ENCODE data around the gene AGXT.

The AGXT gene

DNA sequence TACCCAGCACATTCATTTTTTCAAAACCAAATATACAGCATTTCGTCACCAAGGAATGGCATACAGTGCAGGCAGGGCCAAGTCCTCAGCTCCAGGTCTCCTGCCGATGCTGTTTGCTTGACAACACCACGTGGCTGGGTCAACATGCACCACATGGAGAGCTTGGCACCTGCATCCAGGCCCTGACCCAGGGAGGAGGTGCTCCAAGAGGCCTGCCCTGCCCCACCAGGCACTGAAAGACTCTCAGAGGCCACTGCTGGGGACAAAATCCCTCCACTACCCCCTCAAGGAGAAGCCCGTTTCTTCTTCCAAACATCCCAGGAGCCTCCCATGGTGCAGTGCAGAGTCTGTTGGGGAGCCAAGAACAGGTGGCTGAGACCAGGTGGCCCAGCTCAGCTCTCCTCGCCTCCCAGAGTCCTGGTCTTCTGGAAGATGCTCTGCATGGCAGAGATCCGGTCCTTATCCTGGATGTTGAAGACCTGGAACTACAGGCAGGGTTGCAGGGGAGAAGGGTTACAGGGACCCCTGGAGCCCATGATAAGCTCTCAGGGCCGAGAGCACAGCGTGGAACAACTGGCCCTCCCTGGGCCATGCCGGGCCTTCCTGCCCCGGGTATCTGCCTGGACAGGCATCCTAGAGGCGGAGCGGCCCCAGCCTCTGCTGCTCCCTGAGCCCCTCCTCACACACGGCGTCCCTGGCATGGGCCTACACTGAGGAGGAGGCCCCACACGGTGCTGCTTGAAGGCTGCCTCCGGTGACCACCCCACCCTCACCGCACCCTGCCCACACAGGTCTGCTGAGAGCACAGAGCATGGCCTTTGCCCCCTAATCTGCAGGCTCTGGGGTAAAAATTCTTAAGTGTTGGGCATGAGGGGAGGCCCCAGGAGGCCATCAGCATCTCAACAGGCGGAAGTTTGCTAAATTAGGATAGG lies 18.3 kb downstream of the AGXT start:
- no peak for DNase-seq (ENCODE audit: low spot score)

- no peak for DNase-seq (ENCODE audit: low spot score)
Observed at GRCh38 chr2:240887631-240888030, 19.0 kb downstream of the AGXT start.

- DNase-seq (ENCODE audit: low spot score) = no peak
Observed at GRCh38 chr2:240888130-240888889, 19.7 kb downstream of the AGXT start.

- no peak for DNase-seq (ENCODE audit: low spot score)
Observed at GRCh38 chr2:240888890-240889573, 20.4 kb downstream of the AGXT start.

DNA sequence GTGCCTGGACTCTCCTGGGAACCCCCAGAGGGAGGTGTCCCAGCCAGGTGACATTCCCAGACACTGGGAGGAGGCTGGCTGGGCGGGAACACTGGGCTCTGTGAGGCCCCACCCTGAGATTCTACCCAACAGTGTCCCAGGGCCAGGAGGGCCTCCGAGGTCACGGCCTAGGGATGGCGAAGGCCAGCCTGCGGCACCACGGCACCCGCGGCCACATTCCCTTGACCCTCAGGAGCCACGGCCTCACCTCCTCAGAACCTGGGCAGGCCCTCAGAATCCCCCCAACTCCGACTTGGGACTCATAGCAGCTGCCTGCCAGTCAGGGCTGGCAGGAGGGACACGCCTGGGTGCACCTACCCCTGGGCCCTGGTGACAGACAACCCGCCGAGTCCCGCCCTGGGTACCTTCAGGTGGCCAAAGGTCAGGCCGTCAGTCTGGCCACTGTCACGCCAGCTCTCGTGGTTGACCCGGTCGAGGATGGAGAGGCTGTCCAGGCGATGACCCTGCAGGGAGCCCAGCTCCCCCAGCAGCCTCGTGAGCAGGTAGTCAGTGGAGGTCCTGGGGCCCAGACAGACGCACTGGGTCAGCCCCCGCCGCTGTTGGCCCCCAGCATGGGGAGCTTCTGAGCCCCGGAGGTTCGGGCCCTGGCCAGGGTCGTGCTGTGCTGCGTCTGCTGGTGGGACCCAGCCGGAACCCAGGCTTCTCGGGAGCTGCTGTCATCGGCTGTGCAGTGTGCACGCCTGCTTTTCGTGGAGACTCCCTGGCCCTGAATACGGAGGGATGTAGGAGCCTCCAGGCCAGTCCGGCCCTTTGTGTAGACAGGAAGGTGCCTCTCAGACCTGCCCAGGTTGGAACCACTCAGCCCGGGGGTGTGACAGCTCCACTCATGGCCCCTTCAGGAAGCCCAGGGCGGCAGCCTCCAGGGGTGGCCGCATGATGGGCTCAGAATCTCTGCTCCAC lies 21.3 kb downstream of the AGXT start:
- DNase-seq (ENCODE audit: low spot score) = no peak

- no peak for DNase-seq (ENCODE audit: low spot score)
Observed at GRCh38 chr2:240890691-240891090, 22.1 kb downstream of the AGXT start.

DNA sequence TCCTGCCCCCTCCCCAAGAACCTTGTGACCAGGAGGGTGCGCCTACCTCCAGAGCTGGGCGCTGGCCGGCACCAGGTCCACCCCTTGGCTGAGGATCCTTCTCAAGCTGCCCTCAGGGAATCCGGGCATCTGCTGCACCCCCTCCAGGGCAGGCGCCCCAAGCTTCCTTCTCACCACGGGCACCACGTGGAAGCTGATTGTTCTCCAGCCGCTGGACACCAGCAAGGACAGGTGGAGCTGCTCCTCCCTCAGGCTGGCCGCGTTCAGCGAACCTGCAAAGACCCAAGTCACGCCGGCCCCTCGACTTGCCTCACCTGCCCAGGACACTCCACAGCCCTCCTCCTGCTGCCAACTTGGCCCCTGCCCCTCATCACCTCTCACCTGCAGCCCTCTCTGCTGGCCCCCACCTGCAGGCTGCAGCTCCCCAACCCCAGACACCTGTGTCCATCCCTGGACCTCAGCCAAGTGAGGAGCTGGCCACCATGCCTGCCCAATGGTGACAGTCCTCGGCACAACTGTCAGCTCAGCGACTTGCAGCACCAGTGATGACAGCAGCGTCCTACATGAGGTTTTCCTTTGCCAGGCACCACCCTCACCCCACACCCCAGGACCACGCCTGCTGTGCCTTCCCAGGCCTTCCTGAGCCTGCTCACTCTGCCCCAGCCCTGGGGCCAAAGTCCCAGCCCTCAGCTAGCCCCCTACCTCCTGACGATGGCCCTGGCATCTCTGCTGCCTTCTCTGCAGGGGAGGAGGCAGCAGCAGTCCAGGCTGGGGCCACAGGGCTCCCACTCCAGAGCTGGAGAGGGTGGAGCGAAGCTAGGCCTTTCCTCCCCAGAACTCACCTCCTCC lies 23.1 kb downstream of the AGXT start:
- no peak for DNase-seq (ENCODE audit: low spot score)

- no peak for DNase-seq (ENCODE audit: low spot score)
Observed at GRCh38 chr2:240892356-240892755, 23.7 kb downstream of the AGXT start.

- no peak for DNase-seq (ENCODE audit: low spot score)
Observed at GRCh38 chr2:240892925-240893324, 24.3 kb downstream of the AGXT start.

GRCh38 chr2:240893363-240893844 lies 24.8 kb downstream of the AGXT start:
- DNase-seq (ENCODE audit: low spot score) = no peak

- no peak for DNase-seq (ENCODE audit: low spot score)
Observed at GRCh38 chr2:240894006-240894405, 25.4 kb downstream of the AGXT start.

- DNase-seq (ENCODE audit: low spot score) = no peak
Observed at GRCh38 chr2:240894836-240895558, 26.4 kb downstream of the AGXT start.

GRCh38 chr2:240895656-240896388 lies 27.2 kb downstream of the AGXT start, which contains the start of gene MAB21L4:
MAB21L4 (minus strand) TSS chr2:240896156; CDS start chr2:240895997, 159 bp downstream.
- DNase-seq (ENCODE audit: low spot score) = no peak

- no peak for DNase-seq (ENCODE audit: low spot score)
Observed at GRCh38 chr2:240896394-240896793, 27.8 kb downstream of the AGXT start.

GRCh38 chr2:240896871-240897692 lies 28.5 kb downstream of the AGXT start:
- DNase-seq (ENCODE audit: low spot score) = no peak

DNA sequence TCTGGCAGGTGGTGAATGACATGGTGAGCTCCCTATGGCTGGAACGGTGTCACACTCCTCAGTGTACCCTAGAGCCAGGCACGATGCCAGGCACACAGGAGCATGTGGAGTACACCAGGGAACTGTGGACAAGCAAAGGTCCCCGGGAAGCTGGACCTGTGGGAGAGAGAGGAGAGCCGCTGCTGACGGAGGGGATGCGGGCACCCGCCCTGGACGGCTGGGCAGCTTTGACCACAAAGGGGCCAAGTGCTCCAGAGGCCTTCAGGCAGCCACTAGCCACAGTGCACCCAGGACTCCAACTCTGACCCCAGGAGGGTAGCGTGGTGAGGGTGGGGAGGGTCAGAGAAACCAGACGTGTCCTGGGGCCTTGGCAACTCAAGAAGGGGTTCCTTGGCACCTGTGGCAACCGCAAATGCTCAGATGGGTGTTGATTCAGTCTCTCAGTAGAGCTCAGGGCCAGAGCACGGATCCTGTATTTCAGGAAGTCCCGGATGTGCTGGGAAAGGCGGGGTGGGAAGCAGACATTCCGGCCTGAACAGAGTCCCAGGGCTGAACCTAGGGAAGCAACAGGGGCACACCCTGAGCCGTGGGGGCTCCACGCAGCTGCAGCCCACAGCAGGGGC lies 29.6 kb downstream of the AGXT start:
- DNase-seq (ENCODE audit: low spot score) = no peak

DNA sequence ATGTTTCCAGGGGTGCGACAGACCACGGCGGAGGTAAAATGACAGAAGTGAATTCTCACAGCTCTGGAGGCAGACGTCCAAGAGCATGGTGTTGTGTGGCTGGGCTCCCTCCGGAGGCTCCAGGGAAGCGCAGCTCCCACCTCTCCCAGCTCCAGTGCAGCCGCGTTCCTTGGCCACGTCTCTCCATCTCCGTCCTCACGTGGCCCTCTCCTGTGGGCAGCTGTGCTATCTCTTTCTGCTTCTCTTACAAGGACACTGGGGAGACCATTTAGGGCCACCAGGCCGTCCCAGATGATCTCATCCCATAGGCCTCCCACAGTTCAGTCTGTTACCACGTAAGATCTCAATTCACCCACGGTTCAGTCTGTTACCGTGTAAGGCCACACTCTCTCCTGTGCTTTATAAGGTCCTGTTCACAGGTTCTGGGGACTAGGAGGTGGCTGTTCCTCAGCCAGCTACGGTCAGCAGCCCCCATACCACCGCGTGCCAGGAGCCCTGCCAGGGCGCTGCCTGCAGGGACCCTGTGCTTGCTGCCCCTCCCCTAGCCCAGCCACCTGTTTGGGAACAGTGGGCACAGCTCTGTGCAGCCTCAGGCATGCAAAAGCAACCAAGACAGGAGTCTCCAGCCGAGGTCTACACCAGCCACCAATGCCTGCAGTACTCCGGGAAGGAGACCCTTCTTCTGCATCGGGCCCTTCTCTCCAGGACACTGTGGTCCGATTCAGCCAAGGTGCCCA lies 30.3 kb downstream of the AGXT start:
- DNase-seq (ENCODE audit: low spot score) = no peak
